DMS53 (cell line): ENCODE measurements around the gene ZNF777.
"Not testable (repeated sequence)": the region's sequence is repeated elsewhere in the genome, so short reads cannot be mapped to it uniquely, and the experiment has no call there.

Experiments used
- DNase-seq: peaks from one replicate; lab custom pipeline; 2025; lab: John Stamatoyannopoulos, UW

The ZNF777 gene

GRCh38 chr7:149413083-149413482 is 47.8 kb downstream of the ZNF777 start:
- not testable (repeated sequence) for DNase-seq

GRCh38 chr7:149409895-149410294 is 51.0 kb downstream of the ZNF777 start:
- DNase-seq = no peak

GRCh38 chr7:149404825-149405224 is 56.0 kb downstream of the ZNF777 start:
- no peak for DNase-seq

GRCh38 chr7:149404396-149404795 is 56.5 kb downstream of the ZNF777 start:
- DNase-seq = no peak

- DNase-seq = no peak
Measured at GRCh38 chr7:149398195-149398820, 62.6 kb downstream of the ZNF777 start.

GRCh38 chr7:149397470-149398043 is 63.3 kb downstream of the ZNF777 start:
- no peak for DNase-seq

- not testable (repeated sequence) for DNase-seq
Measured at GRCh38 chr7:149388550-149389335, 72.1 kb downstream of the ZNF777 start.

- DNase-seq = not testable (repeated sequence)
Measured at GRCh38 chr7:149386514-149386913, 74.3 kb downstream of the ZNF777 start.

GRCh38 chr7:149385195-149385950 is 75.5 kb downstream of the ZNF777 start:
- peak; percentile 43 for DNase-seq
